Motor neuron (in vitro differentiated cells): ENCODE results near the gene GRIN2C. TPM values are rescaled to one million over a fixed set of nuclear protein-coding genes. Genes with fewer than 3 reads are reported as not detected.

Source experiments
- ATAC-seq, 8 experiments: fragments of 200-7000 bp; cut with Tn5 transposase; replicated peaks in 6 of 8; 2 replicates each; pipeline ENCODE4 v1.8.0; 2021; ENCODE audit warnings: mild to moderate bottlenecking in 8 of 8, moderate library complexity in 8 of 8
- H3K27ac ChIP-seq, 2 donors: fragments of 250-450 bp; sonication (Bioruptor Pico); 2 replicates each; pipeline ENCODE4 v1.9.0; 2021; ENCODE audit warnings: antibody characterized with exemption in 2 of 2, mild to moderate bottlenecking in 2 of 2, moderate library complexity in 1 of 2
- H3K4me1 ChIP-seq, 2 donors: fragments of 250-450 bp; sonication (Bioruptor Pico); replicated peaks in 1 of 2; 2 replicates each; pipeline ENCODE4 v1.6.1; 2021; ENCODE audit warnings: antibody characterized with exemption in 2 of 2, mild to moderate bottlenecking in 2 of 2, moderate library complexity in 1 of 2
- H3K4me3 ChIP-seq, 5 donors: fragments of 250-450 bp; sonication (Bioruptor Pico); 2 replicates each; pipeline ENCODE4 v1.9.0; 2021; ENCODE audit warnings: antibody characterized with exemption in 5 of 5, mild to moderate bottlenecking in 5 of 5, moderate library complexity in 4 of 5
- WGBS, 10 experiments: fragments of 450-650 bp; shearing (Covaris generic); methylation state at CpG; one replicate each; pipeline ENCODE4 v1.0.0; 2022; 5-methylcytosine and 5-hydroxymethylcytosine counted together
- in situ Hi-C, 9 experiments: fragments of 400-800 bp; cut with MboI; loops; one replicate each; pipeline ENCODE4 v1.15.0; 2021; ENCODE audit warnings: low sequenced_read_pairs in 9 of 9, low pct_unique_long_range_greater_than_20kb in 2 of 9; ENCODE audit not compliant: unreplicated experiment in 9 of 9
- total RNA-seq, 8 experiments: library from RNA; unstranded; fragments of 300-600 nt; gene quantifications; 2 replicates each; pipeline versions ENCODE4 v1.2.3 to v1.2.4, GENCODE V29; 2022

GRIN2C gene
- total RNA-seq, 8 experiments from 2014 or later: 0.15 to 1.0 (median 0.30) TPM

- WGBS, 10 experiments: 78 to 80% methylated on average over 3 to 7 of the region's 19 CpGs; no CpG with 5 or more reads in 8 of the 10 experiments
- no peak for ATAC-seq
- no peak overlapping the region for H3K27ac ChIP-seq
- H3K4me3 ChIP-seq: no peak overlapping the region
- peaks cover 7 to 10% of the 10 kb centered on the region in 2 donors for H3K4me1 ChIP-seq
- in situ Hi-C loops: loop anchor here in 3 of 9 experiments (10.0 to 25.0 kb wide), 2 partner anchors 72 to 104 kb away; no protein-coding TSS in a partner anchor
Measured at GRCh38 chr17:74866198-74866835, 6.6 kb upstream of the GRIN2C start.

GRCh38 chr17:74865504-74866197, 6.0 kb upstream of the GRIN2C start:
- Histone ChIP-seq H3K4me1 (peaks cover 7 to 16% of the 10 kb centered on the region in 2 donors), H3K27ac (no peak overlapping the region), H3K4me3 (no peak overlapping the region)
- in situ Hi-C loops: loop anchor here in 3 of 9 experiments (10.0 to 25.0 kb wide), 2 partner anchors 71 to 103 kb away; no protein-coding TSS in a partner anchor
- 0 to 100% (median 67%) methylated on average over 1 to 4 of the region's 19 CpGs; no CpG with 5 or more reads in 3 of the 10 experiments for WGBS, 10 experiments
- ATAC-seq: peak in 1 of 8 experiments; percentile 3

GRCh38 chr17:74864866-74865395, 5.2 kb upstream of the GRIN2C start:
- Histone ChIP-seq H3K4me3 (no peak overlapping the region), H3K27ac (no peak overlapping the region), H3K4me1 (peaks cover 7 to 20% of the 10 kb centered on the region in 2 donors)
- WGBS, 10 experiments: 0 to 63% (median 45%) methylated on average over 1 to 4 of the region's 11 CpGs; no CpG with 5 or more reads in 2 of the 10 experiments
- peak; percentile 50 to 73 (median 61) for ATAC-seq
- in situ Hi-C loops: loop anchor here in 4 of 9 experiments (5.0 to 25.0 kb wide), 3 partner anchors 70 to 103 kb away; no protein-coding TSS in a partner anchor

GRCh38 chr17:74864297-74864865, 4.7 kb upstream of the GRIN2C start:
- Histone ChIP-seq H3K4me1 (peaks cover 7 to 23% of the 10 kb centered on the region in 2 donors), H3K27ac (no peak overlapping the region), H3K4me3 (no peak overlapping the region)
- 40 to 100% (median 95%) methylated on average over 1 to 2 of the region's 15 CpGs; no CpG with 5 or more reads in 6 of the 10 experiments for WGBS, 10 experiments
- in situ Hi-C loops: loop anchor here in 4 of 9 experiments (5.0 to 25.0 kb wide), 3 partner anchors 70 to 102 kb away; no protein-coding TSS in a partner anchor
- peak in 1 of 8 experiments; percentile 4 for ATAC-seq

GRCh38 chr17:74863420-74864296, 4.0 kb upstream of the GRIN2C start:
- Histone ChIP-seq H3K27ac (no peak overlapping the region), H3K4me1 (peaks cover 7 to 25% of the 10 kb centered on the region in 2 donors), H3K4me3 (no peak overlapping the region)
- in situ Hi-C loops: loop anchor here in 4 of 9 experiments (5.0 to 25.0 kb wide), 3 partner anchors 69 to 101 kb away; no protein-coding TSS in a partner anchor
- 71 to 100% (median 86%) methylated on average over 1 to 16 of the region's 25 CpGs; no CpG with 5 or more reads in 4 of the 10 experiments for WGBS, 10 experiments
- no peak for ATAC-seq

- 100% methylated on average over 1 to 2 of the region's 6 CpGs; no CpG with 5 or more reads in 8 of the 10 experiments for WGBS, 10 experiments
Measured at GRCh38 chr17:74862919-74863318, 3.2 kb upstream of the GRIN2C start.

GRCh38 chr17:74862108-74862901, 2.6 kb upstream of the GRIN2C start:
- H3K4me1 ChIP-seq: peaks cover 7 to 25% of the 10 kb centered on the region in 2 donors
- no peak overlapping the region for H3K4me3 ChIP-seq
- 11 to 80% (median 51%) methylated on average over 1 to 6 of the region's 25 CpGs; no CpG with 5 or more reads in 7 of the 10 experiments for WGBS, 10 experiments
- no peak overlapping the region for H3K27ac ChIP-seq
- peak; percentile 19 to 56 (median 28) for ATAC-seq
- in situ Hi-C loops: loop anchor here in 4 of 9 experiments (5.0 to 25.0 kb wide), 3 partner anchors 68 to 100 kb away; no protein-coding TSS in a partner anchor

More at GRCh38 chr17:74862919-74863318, 3.2 kb upstream of the GRIN2C start:
- Histone ChIP-seq H3K27ac (no peak overlapping the region), H3K4me1 (peaks cover 7 to 25% of the 10 kb centered on the region in 2 donors), H3K4me3 (no peak overlapping the region)
- no peak for ATAC-seq
- in situ Hi-C loops: loop anchor here in 4 of 9 experiments (5.0 to 25.0 kb wide), 3 partner anchors 68 to 101 kb away; no protein-coding TSS in a partner anchor

GRCh38 chr17:74861662-74862107, 2.0 kb upstream of the GRIN2C start:
- Histone ChIP-seq H3K4me1 (peaks cover 7 to 25% of the 10 kb centered on the region in 2 donors), H3K4me3 (no peak overlapping the region), H3K27ac (no peak overlapping the region)
- peak in 3 of 8 experiments; percentile 7 to 37 (median 17) for ATAC-seq
- in situ Hi-C loops: loop anchor here in 4 of 9 experiments (5.0 to 25.0 kb wide), 3 partner anchors 67 to 99 kb away; no protein-coding TSS in a partner anchor
- WGBS, 10 experiments: 20 to 40% methylated on average over 1 of the region's 36 CpGs; no CpG with 5 or more reads in 8 of the 10 experiments

- ATAC-seq: peak in 1 of 8 experiments; percentile 4
- in situ Hi-C loops: loop anchor here in 4 of 9 experiments (5.0 to 25.0 kb wide), 3 partner anchors 66 to 99 kb away; no protein-coding TSS in a partner anchor
- WGBS, 10 experiments: no CpG with 5 or more reads among the region's 96 CpGs
- Histone ChIP-seq H3K4me3 (peak overlapping the region in 1 of 5 donors; percentile 20), H3K4me1 (peaks cover 7 to 25% of the 10 kb centered on the region in 2 donors), H3K27ac (no peak overlapping the region)
Measured at GRCh38 chr17:74860872-74861661, 1.4 kb upstream of the GRIN2C start.

GRCh38 chr17:74860229-74860871, 665 bp upstream of the GRIN2C start:
- Histone ChIP-seq H3K27ac (no peak overlapping the region), H3K4me1 (peaks cover 7 to 25% of the 10 kb centered on the region in 2 donors), H3K4me3 (peak overlapping the region in 1 of 5 donors; percentile 20)
- in situ Hi-C loops: loop anchor here in 4 of 9 experiments (5.0 to 25.0 kb wide), 3 partner anchors 66 to 98 kb away; no protein-coding TSS in a partner anchor
- ATAC-seq: no peak
- 0 to 18% (median 8%) methylated on average over 1 to 11 of the region's 44 CpGs; no CpG with 5 or more reads in 7 of the 10 experiments for WGBS, 10 experiments
